H9 (cell line): Measurements from ENCODE around the gene FAM136A. TPM values are rescaled to one million over a fixed set of nuclear protein-coding genes. Genes with fewer than 3 reads are reported as not detected.
A peak's percentile ranks its signal among the peaks of the same experiment; 100 is the strongest.

ENCODE experiments used
- DNase-seq: peaks from one replicate; pipeline ENCODE4 v3.0.0-alpha.2; 2017
- H2AFZ ChIP-seq: one replicate; pipeline ENCODE4 v1.6.1; 2013; ENCODE audit warnings: mild to moderate bottlenecking, low read length, control low read depth, moderate library complexity
- H2AK5ac ChIP-seq: 2 replicates; pipeline ENCODE4 v1.6.1; 2013; ENCODE audit warnings: low read length, control low read depth, mixed read lengths; ENCODE audit not compliant: insufficient read length
- H2BK120ac ChIP-seq: one replicate; pipeline ENCODE4 v1.6.1; 2013; ENCODE audit warnings: low read depth, mild to moderate bottlenecking, low read length, control low read depth, inconsistent platforms; ENCODE audit not compliant: poor library complexity, severe bottlenecking
- H2BK12ac ChIP-seq: 2 replicates; pipeline ENCODE4 v1.6.1; 2013; ENCODE audit warnings: low read length, control low read depth, mixed read lengths, low read depth; ENCODE audit not compliant: insufficient read length
- H2BK15ac ChIP-seq: 2 replicates; pipeline ENCODE4 v1.6.1; 2013; ENCODE audit warnings: low read depth, low read length, control low read depth
- H2BK20ac ChIP-seq: one replicate; pipeline ENCODE4 v1.6.1; 2013; ENCODE audit warnings: low read depth, mild to moderate bottlenecking, low read length, control low read depth, inconsistent platforms; ENCODE audit not compliant: poor library complexity, severe bottlenecking
- H2BK5ac ChIP-seq: 2 replicates; pipeline ENCODE4 v1.6.1; 2013; ENCODE audit warnings: low read length, control low read depth, mixed read lengths; ENCODE audit not compliant: insufficient read length
- H3K14ac ChIP-seq: 2 replicates; pipeline ENCODE4 v1.6.1; 2013; ENCODE audit warnings: low read length, control low read depth; ENCODE audit not compliant: insufficient read depth
- H3K18ac ChIP-seq: 2 replicates; pipeline ENCODE4 v1.6.1; 2013; ENCODE audit warnings: low read depth, mild to moderate bottlenecking, mixed read lengths, low read length, control low read depth; ENCODE audit not compliant: insufficient read length
- H3K23ac ChIP-seq: 2 replicates; pipeline ENCODE4 v1.6.1; 2013; ENCODE audit warnings: low read length, control low read depth, mixed read lengths, low read depth; ENCODE audit not compliant: insufficient read length
- H3K23me2 ChIP-seq: 2 replicates; pipeline ENCODE4 v1.6.1; 2013; ENCODE audit warnings: low read depth, mild to moderate bottlenecking, mixed read lengths, low read length, control low read depth; ENCODE audit not compliant: insufficient read length, poor library complexity, severe bottlenecking
- H3K27ac ChIP-seq: 2 replicates; pipeline ENCODE4 v1.5.1; 2013; ENCODE audit warnings: low read length, control low read depth, mixed read lengths, low read depth; ENCODE audit not compliant: insufficient read length
- H3K27me3 ChIP-seq: 2 replicates; pipeline ENCODE4 v1.6.1; 2013; ENCODE audit warnings: low read length, control low read depth, inconsistent platforms; ENCODE audit not compliant: insufficient read depth
- H3K4ac ChIP-seq: 2 replicates; pipeline ENCODE4 v1.6.1; 2013; ENCODE audit warnings: low read depth, mild to moderate bottlenecking, control low read depth, inconsistent platforms, low read length, moderate library complexity
- H3K4me1 ChIP-seq: 2 replicates; pipeline ENCODE4 v1.6.1; 2013; ENCODE audit warnings: low read length, control low read depth, inconsistent platforms; ENCODE audit not compliant: insufficient read depth
- H3K4me2 ChIP-seq: 2 replicates; pipeline ENCODE4 v1.6.1; 2013; ENCODE audit warnings: low read length, control low read depth, mixed read lengths; ENCODE audit not compliant: insufficient read length, insufficient read depth
- H3K56ac ChIP-seq: 2 replicates; pipeline ENCODE4 v1.6.1; 2013; ENCODE audit warnings: low read depth, mild to moderate bottlenecking, mixed read lengths, low read length, control low read depth; ENCODE audit not compliant: insufficient read length
- H3K79me1 ChIP-seq: 2 replicates; pipeline ENCODE4 v1.6.1; 2013; ENCODE audit warnings: low read depth, mild to moderate bottlenecking, moderate library complexity, low read length, control low read depth, inconsistent platforms; ENCODE audit not compliant: insufficient read depth, poor library complexity, severe bottlenecking
- H3K79me2 ChIP-seq: 2 replicates; pipeline ENCODE4 v1.6.1; 2013; ENCODE audit warnings: low read length, control low read depth, inconsistent platforms; ENCODE audit not compliant: insufficient read depth
- H3K9ac ChIP-seq: 2 replicates; pipeline ENCODE4 v1.6.1; 2013; ENCODE audit warnings: low read length, control low read depth, mixed read lengths; ENCODE audit not compliant: insufficient read length; ENCODE audit errors: extremely low read depth
- H3K9me3 ChIP-seq: one replicate; pipeline ENCODE4 v1.6.1; 2013; ENCODE audit warnings: low read depth, low read length, inconsistent platforms; ENCODE audit not compliant: control insufficient read depth
- H3T11ph ChIP-seq: one replicate; pipeline ENCODE4 v1.6.1; 2013; ENCODE audit warnings: mild to moderate bottlenecking, low read length, control low read depth, inconsistent platforms
- H4K20me1 ChIP-seq: one replicate; pipeline ENCODE4 v1.6.1; 2013; ENCODE audit not compliant: control insufficient read depth, insufficient read length, insufficient read depth
- H4K5ac ChIP-seq: 2 replicates; pipeline ENCODE4 v1.6.1; 2013; ENCODE audit warnings: low read depth, mild to moderate bottlenecking, mixed read lengths, low read length, control low read depth; ENCODE audit not compliant: insufficient read length
- H4K8ac ChIP-seq: replicated peaks from 2 replicates; pipeline ENCODE4 v1.6.1; 2013; ENCODE audit warnings: low read length, control low read depth, mixed read lengths, low read depth; ENCODE audit not compliant: insufficient read length
- H4K91ac ChIP-seq: 2 replicates; pipeline ENCODE4 v1.6.1; 2013; ENCODE audit warnings: low read depth, mild to moderate bottlenecking, moderate library complexity, mixed read lengths, low read length, control low read depth; ENCODE audit not compliant: insufficient read length
- H3K27ac Mint-ChIP-seq, 3 experiments: 2 replicates in 2 of 3; 3 replicates in 1 of 3; pipeline ENCODE4 v1.8.0; 2020 to 2021; ENCODE audit warnings: mixed read lengths in 3 of 3, mild to moderate bottlenecking in 1 of 3, moderate library complexity in 1 of 3
- H3K27me3 Mint-ChIP-seq: 2 replicates; pipeline ENCODE4 v1.8.0; 2021; ENCODE audit warnings: low read depth, mild to moderate bottlenecking, moderate library complexity, mixed read lengths
- H3K36me3 Mint-ChIP-seq, 3 experiments: 2 replicates in 2 of 3; 3 replicates in 1 of 3; pipeline ENCODE4 v1.8.0; 2020 to 2021; ENCODE audit warnings: low read depth in 3 of 3, mixed read lengths in 3 of 3; ENCODE audit not compliant: insufficient read depth in 1 of 3
- H3K4me1 Mint-ChIP-seq, 2 experiments: 2 replicates each; pipeline ENCODE4 v1.8.0; 2020; ENCODE audit warnings: mixed read lengths in 2 of 2
- H3K4me3 Mint-ChIP-seq, 2 experiments: 2 replicates in 1 of 2; 3 replicates in 1 of 2; pipeline ENCODE4 v1.8.0; 2020 to 2021; ENCODE audit warnings: mild to moderate bottlenecking in 2 of 2, mixed read lengths in 2 of 2, moderate library complexity in 1 of 2
- H3K9me3 Mint-ChIP-seq, 2 experiments: 2 replicates in 1 of 2; 3 replicates in 1 of 2; pipeline ENCODE4 v1.8.0; 2020; ENCODE audit warnings: mild to moderate bottlenecking in 2 of 2, mixed read lengths in 2 of 2, moderate library complexity in 1 of 2
- CTCF ChIP-seq: fragments of 200-600 bp; sonication (generic); conservative IDR thresholded peaks from 3 replicates; pipeline ENCODE4 v1.8.0; 2021; ENCODE audit warnings: antibody characterized with exemption, mild to moderate bottlenecking
- WGBS: extraction: QIAGEN DNeasy Blood & Tissue Kit; methylation state at CpG from one replicate; pipeline ENCODE4 v1.1.7; 2013; ENCODE audit warnings: missing lambda C conversion rate, low lambda C conversion rate, mixed read lengths; ENCODE audit not compliant: insufficient read length; ENCODE audit errors: extremely low coverage; 5-methylcytosine and 5-hydroxymethylcytosine counted together
- total RNA-seq: library from RNA; stranded (reverse); gene quantifications from 2 replicates; pipeline ENCODE4 v1.2.1, GENCODE V29; 2021

FAM136A gene
- total RNA-seq, 1 experiment from 2014 or later = 118 TPM

- H3K4me1 Mint-ChIP-seq = no peaks in the 10 kb centered on the region
- no peak overlapping the region for H3K18ac ChIP-seq
- no peaks in the 10 kb centered on the region for H3K23me2 ChIP-seq
- no peaks in the 10 kb centered on the region for H3K4me1 ChIP-seq
- DNase-seq = no peak
- H3K4ac ChIP-seq = no peak overlapping the region
- no peak overlapping the region for H4K91ac ChIP-seq
- no peaks in the 10 kb centered on the region for H3K79me1 ChIP-seq
- no peak overlapping the region for H2BK120ac ChIP-seq
- no peaks in the 10 kb centered on the region for H3K36me3 Mint-ChIP-seq
- H3K23ac ChIP-seq = no peak overlapping the region
- H3K9me3 Mint-ChIP-seq = no peaks in the 10 kb centered on the region; a peak in 1 of 5 replicates
- no peak overlapping the region for H2BK5ac ChIP-seq
- H3K27ac Mint-ChIP-seq = peak overlapping the region in 1 of 3 experiments; percentile 54; a peak in 1 of 7 replicates
- no peak overlapping the region for H2BK20ac ChIP-seq
- H4K8ac ChIP-seq = no peak overlapping the region
- no peak for TF ChIP-seq CTCF
- peaks cover 3% of the 10 kb centered on the region for H3K27me3 Mint-ChIP-seq
- H3T11ph ChIP-seq = no peak overlapping the region
- no peaks in the 10 kb centered on the region for H3K79me2 ChIP-seq
- H3K4me3 Mint-ChIP-seq = no peak overlapping the region
- no peaks in the 10 kb centered on the region for H3K27me3 ChIP-seq
- H3K27ac ChIP-seq = no peak overlapping the region
- H2AFZ ChIP-seq = no peak overlapping the region
- H2BK15ac ChIP-seq = no peak overlapping the region
- no peak overlapping the region for H3K9ac ChIP-seq
- no peak overlapping the region for H4K5ac ChIP-seq
- H2BK12ac ChIP-seq = no peak overlapping the region
- WGBS = no CpG with 5 or more reads among the region's 3 CpGs
- no peaks in the 10 kb centered on the region for H3K9me3 ChIP-seq
- H4K20me1 ChIP-seq = no peaks in the 10 kb centered on the region
- H2AK5ac ChIP-seq = no peak overlapping the region
- H3K56ac ChIP-seq = no peak overlapping the region
- no peak overlapping the region for H3K14ac ChIP-seq
- no peak overlapping the region for H3K4me2 ChIP-seq
These were observed 9.0 kb upstream of the FAM136A start for GRCh38 chr2:70310899-70311298.
